Measurements from ENCODE around the gene PGBD5. TPM values are rescaled to one million over a fixed set of nuclear protein-coding genes. Genes with fewer than 3 reads are reported as not detected.

The PGBD5 gene
- polyA plus RNA-seq, 4 donors, result 5.7 to 7.3 (median 6.7) TPM

GRCh38 chr1:230286166-230286889 lies 139.8 kb downstream of the PGBD5 start:
- DNase-seq (ENCODE audit: low read depth in 4 of 4, low spot score in 3 of 4), result no peak

- no peak for DNase-seq (ENCODE audit: low read depth in 4 of 4, low spot score in 3 of 4)
These were observed 140.8 kb downstream of the PGBD5 start for GRCh38 chr1:230285351-230285750.

GRCh38 chr1:230284891-230285290 lies 141.2 kb downstream of the PGBD5 start:
- DNase-seq (ENCODE audit: low read depth in 4 of 4, low spot score in 3 of 4), result no peak

- no peak for DNase-seq (ENCODE audit: low read depth in 4 of 4, low spot score in 3 of 4)
These were observed 142.5 kb downstream of the PGBD5 start for GRCh38 chr1:230283678-230284077.

- DNase-seq (ENCODE audit: low read depth in 4 of 4, low spot score in 3 of 4), result no peak
These were observed 144.0 kb downstream of the PGBD5 start for GRCh38 chr1:230282157-230282556.

GRCh38 chr1:230281556-230281955 lies 144.6 kb downstream of the PGBD5 start:
- DNase-seq (ENCODE audit: low read depth in 4 of 4, low spot score in 3 of 4), result no peak

- DNase-seq (ENCODE audit: low read depth in 4 of 4, low spot score in 3 of 4), result no peak
These were observed 145.2 kb downstream of the PGBD5 start for GRCh38 chr1:230280906-230281413.

- DNase-seq (ENCODE audit: low read depth in 4 of 4, low spot score in 3 of 4), result no peak
These were observed 145.9 kb downstream of the PGBD5 start for GRCh38 chr1:230280054-230280795.

- DNase-seq (ENCODE audit: low read depth in 4 of 4, low spot score in 3 of 4), result no peak
These were observed 146.6 kb downstream of the PGBD5 start for GRCh38 chr1:230279583-230279945.

GRCh38 chr1:230278871-230279582 lies 147.1 kb downstream of the PGBD5 start:
- no peak for DNase-seq (ENCODE audit: low read depth in 4 of 4, low spot score in 3 of 4)

- no peak for DNase-seq (ENCODE audit: low read depth in 4 of 4, low spot score in 3 of 4)
These were observed 147.8 kb downstream of the PGBD5 start for GRCh38 chr1:230278376-230278775.

- no peak for DNase-seq (ENCODE audit: low read depth in 4 of 4, low spot score in 3 of 4)
These were observed 148.7 kb downstream of the PGBD5 start for GRCh38 chr1:230277201-230278025.

GRCh38 chr1:230276401-230276800 lies 149.7 kb downstream of the PGBD5 start:
- no peak for DNase-seq (ENCODE audit: low read depth in 4 of 4, low spot score in 3 of 4)

- DNase-seq (ENCODE audit: low read depth in 4 of 4, low spot score in 3 of 4), result no peak
These were observed 151.9 kb downstream of the PGBD5 start for GRCh38 chr1:230274254-230274653.

GRCh38 chr1:230273141-230273710 lies 152.9 kb downstream of the PGBD5 start:
- DNase-seq (ENCODE audit: low read depth in 4 of 4, low spot score in 3 of 4), result no peak

- DNase-seq (ENCODE audit: low read depth in 4 of 4, low spot score in 3 of 4), result no peak
These were observed 153.6 kb downstream of the PGBD5 start for GRCh38 chr1:230272557-230272956.

- DNase-seq (ENCODE audit: low read depth in 4 of 4, low spot score in 3 of 4), result no peak
These were observed 154.7 kb downstream of the PGBD5 start for GRCh38 chr1:230271300-230272035.

- DNase-seq (ENCODE audit: low read depth in 4 of 4, low spot score in 3 of 4), result no peak
These were observed 155.4 kb downstream of the PGBD5 start for GRCh38 chr1:230270559-230271281.

GRCh38 chr1:230270185-230270558 lies 156.0 kb downstream of the PGBD5 start:
- DNase-seq (ENCODE audit: low read depth in 4 of 4, low spot score in 3 of 4), result no peak

Measured in right renal pelvis (tissue), 4 donors.